NCI-H2029 treated with DMSO at 0.1 percent for 48 hours (cell line): ENCODE results near the gene SEC14L5.
"Not testable (repeated sequence)": the region's sequence is repeated elsewhere in the genome, so short reads cannot be mapped to it uniquely, and the experiment has no call there.

ENCODE experiments used
- DNase-seq: peaks from one replicate; lab custom pipeline; 2025; lab: John Stamatoyannopoulos, UW

SEC14L5 gene

DNA sequence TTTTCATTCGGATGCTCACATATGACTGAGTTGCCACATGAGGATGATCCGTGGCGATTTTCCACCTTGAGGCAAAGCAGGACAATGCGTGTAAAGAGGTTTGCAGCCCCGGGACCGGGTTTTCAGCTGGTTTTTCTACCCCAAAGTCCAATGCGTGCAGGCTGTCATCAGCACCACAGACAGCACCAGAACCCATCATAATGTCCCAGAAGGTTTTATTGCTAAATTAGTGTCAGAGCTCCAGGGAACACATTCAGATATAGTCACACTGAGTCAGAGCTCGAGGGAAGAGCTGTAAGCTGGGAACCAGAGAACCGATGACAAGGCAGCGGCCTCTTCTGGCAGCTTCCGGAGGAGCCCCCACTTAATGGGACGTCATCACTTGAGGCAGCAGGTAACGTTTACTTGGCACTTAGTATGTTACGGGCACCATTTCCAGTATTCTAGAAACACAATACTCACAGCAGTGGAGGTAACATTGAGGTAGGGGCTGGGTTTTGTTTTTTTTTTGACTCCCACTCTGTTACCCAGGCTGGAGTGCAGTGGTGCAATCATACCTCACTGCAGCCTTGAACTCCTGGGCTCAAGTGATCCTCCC lies 84.5 kb downstream of the SEC14L5 start:
- DNase-seq, result no peak

GRCh38 chr16:5044011-5044540 lies 85.9 kb downstream of the SEC14L5 start:
- DNase-seq, result no peak

GRCh38 chr16:5044581-5044980 lies 86.5 kb downstream of the SEC14L5 start:
- not testable (repeated sequence) for DNase-seq

DNA sequence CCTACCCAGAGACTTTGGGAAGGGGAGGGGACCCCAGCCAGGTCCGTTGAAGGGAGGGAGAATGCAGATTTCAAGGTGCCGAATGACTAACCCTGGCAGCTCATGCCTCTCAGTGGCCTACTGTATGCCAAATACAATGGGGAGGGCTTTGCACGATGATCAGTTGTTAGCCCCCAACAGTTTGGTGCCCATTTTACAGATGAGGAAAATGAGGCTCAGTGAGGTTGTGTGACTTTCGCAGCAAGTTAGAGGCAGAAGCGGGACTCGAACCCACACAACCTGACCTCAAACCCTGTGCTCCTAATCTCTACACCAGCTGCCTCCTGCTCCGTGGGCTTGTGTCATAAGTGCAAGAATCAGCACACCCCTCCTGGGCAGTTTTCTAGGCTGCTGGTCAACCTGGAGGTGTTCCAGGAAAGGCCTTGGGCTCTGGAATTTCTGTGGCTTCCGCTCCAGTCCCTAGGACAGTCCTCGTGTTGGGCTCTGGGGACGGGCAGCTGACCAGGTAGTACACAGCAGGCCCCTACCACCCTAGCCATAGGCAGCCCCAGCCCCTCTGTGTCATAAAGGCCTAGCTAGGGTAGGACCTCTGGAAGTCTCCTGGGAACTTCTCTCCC lies 87.5 kb downstream of the SEC14L5 start:
- no peak for DNase-seq

DNA sequence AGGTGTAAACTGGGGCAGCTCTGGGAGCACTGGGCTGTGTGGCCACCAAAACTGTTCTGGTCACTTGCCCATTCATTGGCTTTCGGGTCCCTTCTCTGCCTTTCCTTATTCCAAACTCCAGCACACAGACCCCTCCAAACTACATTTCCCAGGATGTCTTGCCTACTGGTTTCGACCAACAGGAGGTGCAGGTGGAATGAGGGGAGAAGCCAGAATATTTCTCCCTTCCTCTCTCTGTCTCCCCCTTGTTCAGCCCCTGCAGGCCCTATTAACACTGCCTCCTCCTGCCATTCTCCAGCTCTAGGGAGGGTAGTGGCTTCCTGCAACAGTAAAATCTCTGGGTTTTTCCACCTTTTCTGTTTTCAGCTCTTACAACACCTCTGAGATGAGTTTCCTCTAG lies 88.8 kb downstream of the SEC14L5 start:
- DNase-seq, result no peak

DNA sequence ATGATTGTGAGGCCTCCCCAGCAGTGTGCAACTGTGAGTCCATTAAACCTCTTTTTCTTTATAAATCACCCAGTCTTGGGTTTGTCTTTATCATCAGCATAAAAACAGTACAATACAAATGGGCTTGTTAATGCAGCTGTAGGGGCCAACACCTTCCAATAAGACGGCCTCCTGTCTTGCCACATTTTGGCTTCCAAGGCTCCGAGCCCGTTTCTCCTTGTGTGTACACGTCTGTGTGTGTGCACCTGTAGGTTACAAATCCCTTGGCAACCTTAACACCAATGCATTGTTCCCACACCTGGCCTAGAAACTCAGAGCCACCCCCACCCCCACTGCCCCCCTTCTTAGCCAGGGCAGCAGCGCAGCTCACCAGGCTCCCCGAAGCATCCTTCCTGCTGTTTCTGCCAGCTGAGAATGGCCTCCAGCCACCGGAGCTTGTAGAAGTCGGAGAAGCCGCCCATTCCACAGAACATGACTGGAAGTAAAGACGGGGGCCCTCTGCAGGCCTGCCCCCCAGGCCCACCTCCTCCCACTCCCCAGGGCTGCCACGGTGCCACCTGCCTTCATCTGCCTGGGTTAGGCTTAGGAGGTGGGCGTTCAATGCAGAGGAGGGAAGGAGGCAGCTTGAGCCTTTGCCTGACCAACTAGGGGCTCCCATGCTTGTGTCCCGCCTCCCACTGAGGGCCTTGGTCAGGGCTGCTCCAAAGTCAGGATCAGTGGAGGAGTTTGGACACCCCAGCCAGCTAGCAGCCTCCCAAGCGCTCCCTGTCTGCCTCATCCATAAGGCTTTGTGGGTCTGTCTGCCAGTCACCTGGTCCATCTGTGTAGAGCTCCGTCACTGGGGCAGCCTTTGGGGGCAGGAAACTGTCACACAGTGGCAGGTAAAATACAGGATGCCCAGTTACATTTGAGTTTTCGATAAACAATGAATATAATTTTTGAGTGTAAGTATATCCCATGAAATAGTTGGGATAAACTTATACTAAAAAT lies 97.0 kb downstream of the SEC14L5 start:
- no peak for DNase-seq

- no peak for DNase-seq
Measured at GRCh38 chr16:5056352-5056751, 98.2 kb downstream of the SEC14L5 start.

DNA sequence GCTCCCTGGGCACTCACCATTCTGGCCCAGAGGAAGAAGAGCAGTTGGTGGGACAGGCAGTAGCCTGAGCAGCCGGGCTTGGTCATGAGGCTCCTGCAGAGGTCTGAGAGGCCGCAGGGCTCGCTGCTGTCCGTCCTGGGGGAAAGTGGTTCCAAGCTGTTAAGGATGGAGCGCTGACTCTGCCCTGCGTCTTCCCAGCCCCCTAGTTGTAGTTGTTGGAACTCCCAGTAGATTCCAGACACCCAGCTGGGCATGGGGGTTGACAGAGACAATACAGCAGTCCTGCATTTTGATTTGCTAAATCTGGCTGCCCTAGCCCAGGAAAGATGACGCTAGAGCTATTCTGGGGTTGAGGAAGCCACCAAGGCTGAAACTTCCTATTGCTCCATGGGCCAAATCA lies 100.3 kb downstream of the SEC14L5 start:
- no peak for DNase-seq

- no peak for DNase-seq
Measured at GRCh38 chr16:5059386-5060072, 101.4 kb downstream of the SEC14L5 start.

GRCh38 chr16:5060073-5060641 lies 102.0 kb downstream of the SEC14L5 start:
- DNase-seq, result no peak

DNA sequence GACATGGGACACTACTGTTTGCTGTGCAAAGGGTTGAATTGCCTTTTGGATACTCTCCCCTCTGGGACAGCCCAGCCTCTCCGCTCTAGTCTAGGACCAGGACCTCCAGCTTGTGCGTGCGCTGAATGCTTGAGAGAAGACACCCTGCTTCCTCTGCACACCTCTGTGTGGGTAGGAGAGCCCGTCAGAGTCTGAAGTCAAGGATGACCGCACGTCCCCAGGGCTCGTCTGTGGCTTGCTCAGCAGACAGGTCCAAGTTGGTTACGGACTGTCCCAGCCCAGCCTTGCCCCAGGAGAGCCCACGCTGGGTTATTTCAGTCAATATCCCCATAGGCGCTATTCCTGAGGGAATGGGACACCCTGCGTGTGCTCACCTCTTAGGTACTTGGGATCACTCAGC lies 103.9 kb downstream of the SEC14L5 start:
- DNase-seq, result no peak

DNA sequence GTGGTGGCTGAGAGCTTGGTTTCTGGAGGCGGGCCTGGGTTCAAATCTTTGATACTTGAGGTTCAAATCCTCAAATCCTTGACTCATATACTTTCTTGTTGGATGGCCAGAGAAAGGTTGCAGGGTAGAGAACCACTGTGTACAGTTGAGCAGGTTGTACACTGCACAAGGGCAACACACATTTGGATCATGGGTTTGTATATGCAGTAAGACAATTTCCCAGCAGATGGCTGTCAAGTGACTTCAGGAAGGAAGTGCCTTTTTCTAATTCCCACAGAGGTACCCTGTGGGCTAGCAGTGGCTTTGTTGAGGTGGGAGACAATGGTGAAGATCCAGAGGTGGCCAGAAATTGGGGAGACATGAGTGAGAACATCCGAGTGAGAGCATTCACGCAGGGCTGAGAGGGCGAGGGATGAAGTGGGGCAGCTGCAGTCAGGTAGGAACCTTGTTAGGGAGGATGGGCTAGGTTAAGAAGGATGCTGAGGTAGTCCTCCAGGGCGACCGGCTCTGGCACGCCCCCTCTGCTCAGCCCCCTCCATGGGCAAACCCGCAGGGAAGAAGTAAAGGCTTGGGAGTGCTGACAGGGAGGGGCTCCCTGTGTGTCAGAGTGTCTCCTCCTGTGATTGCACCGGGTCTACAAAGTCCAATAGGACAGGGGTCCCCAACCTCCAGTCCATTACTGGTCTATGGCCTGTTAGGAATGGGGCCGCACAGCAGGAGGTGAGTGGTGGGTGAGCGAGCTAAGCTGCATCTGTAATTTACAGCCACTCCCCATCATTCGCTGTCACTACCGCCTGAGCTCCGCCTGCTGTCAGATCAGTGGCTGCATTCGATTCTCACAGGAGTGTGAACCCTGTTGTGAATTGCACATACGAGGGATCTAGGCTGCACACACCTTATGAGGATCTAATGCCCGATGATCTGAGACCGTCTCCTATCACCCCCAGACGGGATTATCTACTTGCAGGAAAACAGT lies 104.9 kb downstream of the SEC14L5 start:
- no peak for DNase-seq

DNA sequence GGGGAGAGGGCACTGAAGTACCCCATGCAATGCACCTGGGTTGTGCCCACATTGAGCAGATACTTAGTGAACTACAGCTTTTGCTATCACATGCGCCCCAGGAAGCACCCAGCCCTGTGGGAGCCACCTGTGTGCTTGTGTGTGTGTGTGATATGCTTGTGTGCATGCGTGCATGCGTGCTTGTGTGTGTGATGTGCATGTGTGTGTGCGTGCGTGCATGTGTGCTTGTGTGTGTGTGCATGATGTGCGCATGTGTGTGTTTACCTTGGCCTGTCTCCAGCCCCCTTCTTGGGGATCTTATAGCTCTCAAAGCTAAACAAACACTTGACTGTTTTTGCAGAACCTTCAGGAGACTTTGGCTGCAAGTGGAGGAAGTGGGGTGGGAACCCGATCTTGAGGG lies 106.8 kb downstream of the SEC14L5 start:
- DNase-seq, result peak; percentile 7

DNA sequence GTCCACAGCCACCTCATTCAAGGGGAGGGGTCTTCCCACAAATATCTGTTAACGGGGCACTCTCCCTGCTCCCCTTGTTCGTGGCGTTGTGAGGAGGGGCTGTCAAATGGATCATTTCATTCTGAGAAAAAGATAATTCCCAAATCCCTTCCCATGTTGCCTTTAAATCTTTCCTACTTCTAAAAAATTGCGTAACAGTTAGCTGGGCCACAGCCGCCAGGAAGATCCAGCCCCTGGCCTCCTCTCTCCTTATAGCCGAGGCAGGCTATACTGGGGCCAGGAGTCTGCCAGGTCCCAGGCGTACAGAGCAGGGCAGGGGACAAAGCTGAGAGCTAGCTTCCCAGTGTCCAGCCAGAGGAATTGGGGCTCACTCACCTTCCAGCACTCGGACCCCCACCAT lies 107.2 kb downstream of the SEC14L5 start:
- no peak for DNase-seq

GRCh38 chr16:5065813-5066212 lies 107.7 kb downstream of the SEC14L5 start, which contains the start of gene C16orf89:
Gene C16orf89, minus strand, starts transcription at chr16:5065956. Its CDS starts 48 bp downstream, at chr16:5065908.
- DNase-seq, result no peak

GRCh38 chr16:5066511-5066910 lies 108.4 kb downstream of the SEC14L5 start:
- DNase-seq, result no peak
